ENCODE measurements around the gene DES. TPM values are rescaled to one million over a fixed set of nuclear protein-coding genes. Genes with fewer than 3 reads are reported as not detected.

The DES gene
- total RNA-seq, 2 donors from 2014 or later, result 12.7 to 23.1 TPM

GRCh38 chr2:219455581-219455980, 37.4 kb downstream of the DES start:
- Histone ChIP-seq H3K4me1 (peaks cover 6% of the 10 kb centered on the region), H3K27ac (no peak overlapping the region), H3K9me3 (no peaks in the 10 kb centered on the region), H3K27me3 (no peaks in the 10 kb centered on the region), H3K4me3 (no peak overlapping the region), H3K36me3 (replicated peaks in 1 of 2; ENCODE audit: insufficient read depth in 1 of 2, low read depth in 2 of 2) (no peaks in the 10 kb centered on the region)
- no peak for TF ChIP-seq CTCF (IDR thresholded peaks at IDR 0.05)
- TF ChIP-seq POLR2A (IDR thresholded peaks at IDR 0.05), result no peak
- intact Hi-C loops (cut with DNase I), result no loop called here
- 74 to 80% methylated on average over 6 of the region's 6 CpGs for WGBS, 2 donors
- no peak for DNase-seq
- ATAC-seq, result no peak

GRCh38 chr2:219457784-219458369, 39.7 kb downstream of the DES start:
- Histone ChIP-seq H3K4me1 (peaks cover 6% of the 10 kb centered on the region), H3K27me3 (no peaks in the 10 kb centered on the region), H3K9me3 (no peaks in the 10 kb centered on the region), H3K36me3 (replicated peaks in 1 of 2; ENCODE audit: insufficient read depth in 1 of 2, low read depth in 2 of 2) (no peaks in the 10 kb centered on the region), H3K27ac (no peak overlapping the region), H3K4me3 (no peak overlapping the region)
- WGBS, 2 donors, result 66 to 75% methylated on average over 5 of the region's 5 CpGs
- ATAC-seq (no peak), DNase-seq (no peak)
- intact Hi-C loops (cut with DNase I), result no loop called here
- TF ChIP-seq CTCF (IDR thresholded peaks at IDR 0.05) (no peak), POLR2A (IDR thresholded peaks at IDR 0.05) (no peak)

- no peak overlapping the region for H3K4me3 ChIP-seq
- no peaks in the 10 kb centered on the region for H3K4me1 ChIP-seq
- 74 to 79% methylated on average over 7 to 8 of the region's 8 CpGs for WGBS, 2 donors
- TF ChIP-seq CTCF (IDR thresholded peaks at IDR 0.05), result no peak
- TF ChIP-seq POLR2A (IDR thresholded peaks at IDR 0.05), result no peak
- no peaks in the 10 kb centered on the region for H3K9me3 ChIP-seq
- no peaks in the 10 kb centered on the region for H3K27me3 ChIP-seq
- no peak overlapping the region for H3K27ac ChIP-seq
- no peaks in the 10 kb centered on the region for H3K36me3 ChIP-seq (replicated peaks in 1 of 2; ENCODE audit: insufficient read depth in 1 of 2, low read depth in 2 of 2)
- ATAC-seq (no peak), DNase-seq (no peak)
- intact Hi-C loops (cut with DNase I), result no loop called here
Measured at GRCh38 chr2:219458996-219459395, 40.8 kb downstream of the DES start.

- peak; percentile 36 to 84 (median 76) for TF ChIP-seq CTCF (IDR thresholded peaks at IDR 0.05)
- TF ChIP-seq POLR2A (IDR thresholded peaks at IDR 0.05), result no peak
- no peaks in the 10 kb centered on the region for H3K36me3 ChIP-seq (replicated peaks in 1 of 2; ENCODE audit: insufficient read depth in 1 of 2, low read depth in 2 of 2)
- no peaks in the 10 kb centered on the region for H3K9me3 ChIP-seq
- WGBS, 2 donors, result 34 to 37% methylated on average over 14 of the region's 14 CpGs
- DNase-seq, result peak; percentile 57 to 74 (median 64)
- intact Hi-C loops (cut with DNase I), result no loop called here
- ATAC-seq, result peak; percentile 82
- H3K27me3 ChIP-seq, result no peaks in the 10 kb centered on the region
- H3K4me3 ChIP-seq, result no peak overlapping the region
- H3K27ac ChIP-seq, result no peak overlapping the region
- no peaks in the 10 kb centered on the region for H3K4me1 ChIP-seq
Measured at GRCh38 chr2:219459460-219460311, 41.5 kb downstream of the DES start.

Measured in body of pancreas (tissue), 4 donors.